ENCODE results near the gene SH2B3. TPM values are rescaled to one million over a fixed set of nuclear protein-coding genes. Genes with fewer than 3 reads are reported as not detected.
"Not testable (repeated sequence)": the region's sequence is repeated elsewhere in the genome, so short reads cannot be mapped to it uniquely, and the experiment has no call there.

Gene SH2B3
- polyA plus RNA-seq, 1 experiment, result 21.6 TPM

- no peak for DNase-seq (ENCODE audit: low read depth, low spot score)
- POLR2A ChIA-PET, result interaction anchor here (0.7 kb wide), 1 partner anchor 24 kb away, joined by 3 read pairs; no protein-coding TSS in a partner anchor
- Histone ChIP-seq H3K27ac (ENCODE audit: low read depth, low read length) (no peak overlapping the region), H3K9me3 (ENCODE audit: control insufficient read depth, insufficient read depth, low read length) (no peaks in the 10 kb centered on the region), H3K27me3 (ENCODE audit: control insufficient read depth, insufficient read depth, low read length) (no peaks in the 10 kb centered on the region), H3K4me3 (ENCODE audit: low read depth, low read length) (no peak overlapping the region)
- TF ChIP-seq, protein P1, sequence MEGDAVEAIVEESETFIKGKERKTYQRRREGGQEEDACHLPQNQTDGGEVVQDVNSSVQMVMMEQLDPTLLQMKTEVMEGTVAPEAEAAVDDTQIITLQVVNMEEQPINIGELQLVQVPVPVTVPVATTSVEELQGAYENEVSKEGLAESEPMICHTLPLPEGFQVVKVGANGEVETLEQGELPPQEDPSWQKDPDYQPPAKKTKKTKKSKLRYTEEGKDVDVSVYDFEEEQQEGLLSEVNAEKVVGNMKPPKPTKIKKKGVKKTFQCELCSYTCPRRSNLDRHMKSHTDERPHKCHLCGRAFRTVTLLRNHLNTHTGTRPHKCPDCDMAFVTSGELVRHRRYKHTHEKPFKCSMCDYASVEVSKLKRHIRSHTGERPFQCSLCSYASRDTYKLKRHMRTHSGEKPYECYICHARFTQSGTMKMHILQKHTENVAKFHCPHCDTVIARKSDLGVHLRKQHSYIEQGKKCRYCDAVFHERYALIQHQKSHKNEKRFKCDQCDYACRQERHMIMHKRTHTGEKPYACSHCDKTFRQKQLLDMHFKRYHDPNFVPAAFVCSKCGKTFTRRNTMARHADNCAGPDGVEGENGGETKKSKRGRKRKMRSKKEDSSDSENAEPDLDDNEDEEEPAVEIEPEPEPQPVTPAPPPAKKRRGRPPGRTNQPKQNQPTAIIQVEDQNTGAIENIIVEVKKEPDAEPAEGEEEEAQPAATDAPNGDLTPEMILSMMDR (IDR thresholded peaks at IDR 0.05; ENCODE audit: low read depth, low read length), result no peak
- CTCF ChIA-PET, result interaction anchor here (4.5 to 8.7 kb wide), 2 partner anchors 58 to 135 kb away, joined by 87 to 349 read pairs; no protein-coding TSS in a partner anchor
Observed at GRCh38 chr12:111394480-111394879, 11.2 kb upstream of the SH2B3 start.

DNA sequence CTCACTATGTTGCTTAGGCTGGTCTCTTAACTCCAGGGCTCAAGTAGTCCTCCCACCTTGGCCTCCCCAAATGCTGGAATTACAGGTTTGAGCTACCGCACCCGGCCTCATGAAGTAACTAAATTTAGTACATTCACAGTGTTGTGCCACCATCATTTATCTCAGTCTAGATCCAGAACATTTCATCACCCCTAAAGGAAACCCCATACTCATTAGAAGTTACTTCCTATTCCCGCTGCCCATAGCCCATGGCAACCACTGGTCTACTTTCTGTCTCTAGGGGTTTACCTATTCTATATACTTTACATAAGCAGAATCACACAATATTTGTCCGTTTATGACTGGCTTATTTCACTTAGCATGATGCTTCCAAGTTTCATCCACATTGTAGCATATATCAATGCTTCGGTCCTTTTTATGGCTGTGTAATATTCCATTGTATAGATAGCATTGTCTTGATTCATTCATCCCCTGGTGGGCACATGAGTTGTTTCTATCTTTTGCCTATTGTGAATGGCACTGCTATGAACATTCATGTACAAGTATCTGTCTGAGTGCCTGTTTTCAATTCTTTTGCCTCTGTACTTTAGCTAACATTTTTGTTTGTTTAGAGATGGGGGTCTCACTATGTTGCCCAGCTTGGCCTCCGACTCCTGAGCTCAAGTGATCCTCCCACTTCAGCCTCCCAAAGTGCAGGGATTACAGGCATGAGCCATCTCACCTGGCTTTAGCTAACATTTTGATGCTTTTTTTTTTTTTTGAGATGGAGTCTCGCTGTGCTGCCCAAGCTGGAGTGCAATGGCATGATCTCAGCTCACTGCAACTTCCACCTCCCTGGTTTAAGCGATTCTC lies 10.2 kb upstream of the SH2B3 start:
- H3K27me3 ChIP-seq (ENCODE audit: control insufficient read depth, insufficient read depth, low read length), result no peaks in the 10 kb centered on the region
- H3K27ac ChIP-seq (ENCODE audit: low read depth, low read length), result no peak overlapping the region
- H3K9me3 ChIP-seq (ENCODE audit: control insufficient read depth, insufficient read depth, low read length), result no peaks in the 10 kb centered on the region
- no peak overlapping the region for H3K4me3 ChIP-seq (ENCODE audit: low read depth, low read length)
- TF ChIP-seq, protein P1 (IDR thresholded peaks at IDR 0.05; ENCODE audit: low read depth, low read length), result no peak
- POLR2A ChIA-PET, result no interaction called here
- CTCF ChIA-PET, result interaction anchor here (1.0 to 8.7 kb wide), 23 partner anchors 10 to 284 kb away, joined by 3 to 349 read pairs (median 9); partner anchors contain the start of genes PHETA1 and SH2B3
- DNase-seq (ENCODE audit: low read depth, low spot score), result no peak

DNA sequence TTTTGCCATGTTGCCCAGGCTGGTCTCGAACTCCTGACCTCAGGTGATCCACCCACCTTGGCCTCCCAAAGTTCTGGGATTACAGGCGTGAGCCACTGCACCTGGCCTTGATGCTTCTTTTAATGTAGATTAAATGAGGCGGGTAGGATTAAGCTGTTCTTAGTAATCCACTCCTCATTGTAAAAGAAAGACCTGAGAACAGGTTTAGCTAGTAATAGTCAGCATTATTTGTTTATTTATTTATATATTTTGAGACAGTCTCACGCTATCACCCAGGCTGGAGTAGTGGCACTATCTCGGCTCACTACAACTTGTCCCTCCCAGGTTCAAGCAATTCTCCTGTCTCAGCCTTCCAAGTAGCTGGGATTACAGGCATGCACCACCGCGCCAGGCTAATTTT lies 9.5 kb upstream of the SH2B3 start:
- H3K9me3 ChIP-seq (ENCODE audit: control insufficient read depth, insufficient read depth, low read length); H3K27me3 ChIP-seq (ENCODE audit: control insufficient read depth, insufficient read depth, low read length); H3K4me3 ChIP-seq (ENCODE audit: low read depth, low read length); DNase-seq (ENCODE audit: low read depth, low spot score); H3K27ac ChIP-seq (ENCODE audit: low read depth, low read length); POLR2A ChIA-PET: not testable (repeated sequence)
- CTCF ChIA-PET, result interaction anchor here (0.6 to 8.7 kb wide), 57 partner anchors 9 to 1109 kb away, joined by 3 to 349 read pairs (median 8); partner anchors contain the start of genes PHETA1 and SH2B3

DNA sequence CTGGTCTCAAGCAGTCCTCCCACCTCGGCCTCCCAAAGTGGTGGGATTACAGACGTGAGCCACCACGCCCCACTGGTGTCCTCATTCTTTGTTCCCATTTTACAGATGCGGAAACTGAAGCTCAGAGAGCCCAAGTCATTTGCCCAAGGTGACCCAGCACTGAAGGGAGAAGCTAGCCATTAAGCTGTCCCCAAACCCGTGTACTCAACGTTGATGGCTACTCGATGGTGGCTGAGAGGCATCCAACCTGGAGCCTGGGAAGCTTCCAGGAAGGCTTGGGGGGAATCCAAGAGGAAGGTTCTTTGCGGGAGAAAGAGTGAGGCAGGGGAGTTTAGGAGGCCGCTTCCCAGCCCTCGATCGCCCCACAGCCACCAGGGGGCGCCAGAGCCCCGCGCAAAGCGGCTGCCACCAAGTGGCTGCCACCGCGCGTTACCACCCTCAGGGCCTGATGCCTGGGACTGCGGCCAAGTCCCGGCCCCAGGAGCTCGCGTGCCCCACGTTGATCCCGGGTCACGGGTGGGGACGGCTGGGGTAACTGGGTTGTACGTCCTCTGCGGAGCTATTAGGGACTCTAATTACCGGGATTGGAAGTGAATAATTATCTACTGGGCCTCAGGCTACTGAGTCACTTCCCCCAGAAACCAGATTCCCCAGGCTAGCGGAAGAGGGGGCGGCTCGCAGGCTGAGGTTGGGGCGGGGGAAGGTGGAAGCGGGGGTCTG lies 8.8 kb upstream of the SH2B3 start:
- Histone ChIP-seq H3K27me3 (ENCODE audit: control insufficient read depth, insufficient read depth, low read length) (no peaks in the 10 kb centered on the region), H3K9me3 (ENCODE audit: control insufficient read depth, insufficient read depth, low read length) (no peaks in the 10 kb centered on the region), H3K4me3 (ENCODE audit: low read depth, low read length) (peak overlapping the region; percentile 45), H3K27ac (ENCODE audit: low read depth, low read length) (peak overlapping the region; percentile 65)
- TF ChIP-seq, protein P1 (IDR thresholded peaks at IDR 0.05; ENCODE audit: low read depth, low read length), result peak; percentile 99
- CTCF ChIA-PET, result interaction anchor here (0.6 to 8.7 kb wide), 75 partner anchors 8 to 1725 kb away, joined by 3 to 349 read pairs (median 5); partner anchors contain the start of genes PHETA1 and SH2B3
- peak; percentile 63 for DNase-seq (ENCODE audit: low read depth, low spot score)
- POLR2A ChIA-PET, result interaction anchor here (0.6 kb wide), 1 partner anchor 990 kb away, joined by 3 read pairs; no protein-coding TSS in a partner anchor

DNA sequence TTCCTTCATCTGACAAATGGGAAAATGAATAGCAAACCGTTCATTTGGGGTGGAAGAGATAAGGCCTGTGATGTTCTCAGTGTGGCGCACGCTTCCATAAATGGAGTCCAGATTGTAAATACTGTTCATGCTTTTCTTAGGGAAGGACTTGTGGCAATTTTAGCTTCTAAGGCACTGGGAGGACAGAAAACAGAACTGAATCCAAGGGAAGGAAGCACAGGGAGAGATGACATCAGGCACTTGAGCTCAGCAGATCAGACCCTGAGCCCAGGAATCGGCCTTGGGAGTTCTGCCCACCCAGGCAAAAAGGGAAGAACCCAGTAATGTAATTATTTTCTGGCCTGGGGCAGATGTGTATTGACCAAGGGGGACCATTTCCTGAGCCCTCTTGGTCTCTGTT lies 7.2 kb upstream of the SH2B3 start:
- DNase-seq (ENCODE audit: low read depth, low spot score), result no peak
- no peak overlapping the region for H3K4me3 ChIP-seq (ENCODE audit: low read depth, low read length)
- POLR2A ChIA-PET, result no interaction called here
- CTCF ChIA-PET, result interaction anchor here (0.6 to 8.7 kb wide), 5 partner anchors 15 to 131 kb away, joined by 3 to 349 read pairs (median 5); no protein-coding TSS in a partner anchor
- no peaks in the 10 kb centered on the region for H3K27me3 ChIP-seq (ENCODE audit: control insufficient read depth, insufficient read depth, low read length)
- no peaks in the 10 kb centered on the region for H3K9me3 ChIP-seq (ENCODE audit: control insufficient read depth, insufficient read depth, low read length)
- TF ChIP-seq, protein P1 (IDR thresholded peaks at IDR 0.05; ENCODE audit: low read depth, low read length), result no peak
- H3K27ac ChIP-seq (ENCODE audit: low read depth, low read length), result no peak overlapping the region

DNA sequence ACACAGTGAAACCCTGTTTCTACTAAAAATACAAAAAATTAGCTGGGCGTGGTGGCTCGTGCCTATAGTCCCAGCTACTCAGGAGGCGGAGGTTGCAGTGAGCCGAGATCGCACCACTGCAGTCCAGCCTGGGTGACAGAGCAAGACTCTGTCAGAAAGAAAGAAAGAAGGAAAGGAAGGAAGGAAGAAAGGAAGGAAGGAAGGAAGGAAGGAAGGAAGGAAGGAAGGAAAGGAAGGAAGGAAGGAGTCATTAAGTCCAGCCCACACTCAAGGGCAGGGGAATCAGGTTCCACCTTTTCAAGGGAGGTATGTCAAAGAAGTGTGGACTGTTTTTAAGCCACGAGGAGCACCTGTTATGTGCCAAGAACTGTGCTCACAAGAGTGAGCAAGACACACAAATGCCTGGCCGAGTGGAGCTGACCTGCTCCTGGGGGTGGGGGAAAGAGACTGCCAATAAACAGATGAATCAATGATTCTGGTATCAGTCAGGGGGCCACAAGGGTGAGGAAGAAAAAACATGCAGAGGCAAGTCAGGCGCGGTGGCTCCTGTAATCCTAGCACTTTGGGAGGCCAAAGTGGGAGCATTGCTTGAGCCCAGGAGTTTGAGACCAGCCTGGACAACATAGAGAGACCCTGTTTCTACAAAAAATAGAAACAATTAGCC lies 5.8 kb upstream of the SH2B3 start:
- H3K27ac ChIP-seq (ENCODE audit: low read depth, low read length); H3K27me3 ChIP-seq (ENCODE audit: control insufficient read depth, insufficient read depth, low read length); POLR2A ChIA-PET; DNase-seq (ENCODE audit: low read depth, low spot score); H3K4me3 ChIP-seq (ENCODE audit: low read depth, low read length); H3K9me3 ChIP-seq (ENCODE audit: control insufficient read depth, insufficient read depth, low read length): not testable (repeated sequence)
- CTCF ChIA-PET, result interaction anchor here (0.6 to 8.7 kb wide), 2 partner anchors 53 to 273 kb away, joined by 5 to 349 read pairs; no protein-coding TSS in a partner anchor

All from AG04450 (cell line).